ENCODE data around the gene ACOT9. TPM values are rescaled to one million over a fixed set of nuclear protein-coding genes. Genes with fewer than 3 reads are reported as not detected.
A peak's percentile ranks its signal among the peaks of the same experiment; 100 is the strongest.
"Not testable (repeated sequence)": the region's sequence is repeated elsewhere in the genome, so short reads cannot be mapped to it uniquely, and the experiment has no call there.

The ACOT9 gene
- total RNA-seq, 1 experiment from 2014 or later, result 72.3 TPM

GRCh38 chrX:23773601-23774175, 30.6 kb upstream of the ACOT9 start:
- no peak for TF ChIP-seq CTCF (conservative IDR thresholded peaks at IDR 0.05)
- Histone ChIP-seq H3K79me2 (ENCODE audit: insufficient read depth, low read length) (no peaks in the 10 kb centered on the region), H3K4me2 (ENCODE audit: insufficient read depth, insufficient read length, low read length) (no peak overlapping the region), H2BK15ac (ENCODE audit: low read depth, low read length) (no peak overlapping the region), H4K8ac (replicated peaks; ENCODE audit: insufficient read length, low read depth, low read length) (no peak overlapping the region), H3K4me1 (ENCODE audit: insufficient read depth, low read length) (no peaks in the 10 kb centered on the region), H2BK120ac (ENCODE audit: low read depth, low read length, poor library complexity, severe bottlenecking) (no peak overlapping the region), H4K5ac (ENCODE audit: insufficient read length, low read depth, low read length) (no peak overlapping the region), H2AK5ac (ENCODE audit: insufficient read length, low read length) (no peak overlapping the region), H2BK12ac (ENCODE audit: insufficient read length, low read depth, low read length) (no peak overlapping the region), H3K14ac (ENCODE audit: insufficient read depth, low read length) (no peak overlapping the region), H3K9ac (ENCODE audit: extremely low read depth, insufficient read length, low read length) (no peak overlapping the region), H3K27ac (ENCODE audit: insufficient read length, low read depth, low read length) (no peak overlapping the region), H3K23ac (ENCODE audit: insufficient read length, low read depth, low read length) (no peak overlapping the region), H3K23me2 (ENCODE audit: insufficient read length, low read depth, low read length, poor library complexity, severe bottlenecking) (no peaks in the 10 kb centered on the region), H4K91ac (ENCODE audit: insufficient read length, low read depth, low read length) (no peak overlapping the region), H2BK20ac (ENCODE audit: low read depth, low read length, poor library complexity, severe bottlenecking) (no peak overlapping the region), H3K56ac (ENCODE audit: insufficient read length, low read depth, low read length) (no peak overlapping the region), H2BK5ac (ENCODE audit: insufficient read length, low read length) (no peak overlapping the region), H3K27me3 (ENCODE audit: insufficient read depth, low read length) (no peaks in the 10 kb centered on the region), H3K4ac (ENCODE audit: low read depth, low read length) (no peak overlapping the region), H3K18ac (ENCODE audit: insufficient read length, low read depth, low read length) (no peak overlapping the region), H2AFZ (ENCODE audit: low read length) (no peak overlapping the region), H4K20me1 (ENCODE audit: control insufficient read depth, insufficient read depth, insufficient read length) (no peaks in the 10 kb centered on the region), H3T11ph (ENCODE audit: low read length) (no peak overlapping the region), H3K9me3 (ENCODE audit: control insufficient read depth, low read depth, low read length) (no peaks in the 10 kb centered on the region), H3K79me1 (ENCODE audit: insufficient read depth, low read depth, low read length, poor library complexity, severe bottlenecking) (no peaks in the 10 kb centered on the region)
- no CpG with 5 or more reads among the region's 3 CpGs for WGBS (ENCODE audit: extremely low coverage, insufficient read length, low lambda C conversion rate)
- no peak for DNase-seq
- H3K4me3 Mint-ChIP-seq, result no peak overlapping the region
- no peaks in the 10 kb centered on the region for H3K4me1 Mint-ChIP-seq
- no peaks in the 10 kb centered on the region for H3K9me3 Mint-ChIP-seq
- H3K27ac Mint-ChIP-seq, result no peak overlapping the region
- H3K27me3 Mint-ChIP-seq (ENCODE audit: low read depth), result no peaks in the 10 kb centered on the region; the same call in 1 of the 2 replicates
- no peaks in the 10 kb centered on the region for H3K36me3 Mint-ChIP-seq (ENCODE audit: insufficient read depth in 1 of 3, low read depth in 3 of 3)

GRCh38 chrX:23771086-23771485, 28.0 kb upstream of the ACOT9 start:
- not testable (repeated sequence) for H3K27ac ChIP-seq (ENCODE audit: insufficient read length, low read depth, low read length); H3K27me3 Mint-ChIP-seq (ENCODE audit: low read depth); H2BK120ac ChIP-seq (ENCODE audit: low read depth, low read length, poor library complexity, severe bottlenecking); H3K36me3 Mint-ChIP-seq (ENCODE audit: insufficient read depth in 1 of 3, low read depth in 3 of 3); H3K9me3 Mint-ChIP-seq; H3K9me3 ChIP-seq (ENCODE audit: control insufficient read depth, low read depth, low read length); H3K4ac ChIP-seq (ENCODE audit: low read depth, low read length); H4K20me1 ChIP-seq (ENCODE audit: control insufficient read depth, insufficient read depth, insufficient read length); H3K23me2 ChIP-seq (ENCODE audit: insufficient read length, low read depth, low read length, poor library complexity, severe bottlenecking); H4K8ac ChIP-seq (replicated peaks; ENCODE audit: insufficient read length, low read depth, low read length); H3K23ac ChIP-seq (ENCODE audit: insufficient read length, low read depth, low read length); H4K5ac ChIP-seq (ENCODE audit: insufficient read length, low read depth, low read length); H3K9ac ChIP-seq (ENCODE audit: extremely low read depth, insufficient read length, low read length); H3K4me1 ChIP-seq (ENCODE audit: insufficient read depth, low read length); H3K56ac ChIP-seq (ENCODE audit: insufficient read length, low read depth, low read length); H2BK20ac ChIP-seq (ENCODE audit: low read depth, low read length, poor library complexity, severe bottlenecking); H3K18ac ChIP-seq (ENCODE audit: insufficient read length, low read depth, low read length); H3K4me2 ChIP-seq (ENCODE audit: insufficient read depth, insufficient read length, low read length); DNase-seq; H3K14ac ChIP-seq (ENCODE audit: insufficient read depth, low read length); H4K91ac ChIP-seq (ENCODE audit: insufficient read length, low read depth, low read length); H3T11ph ChIP-seq (ENCODE audit: low read length); H2AFZ ChIP-seq (ENCODE audit: low read length); H3K27me3 ChIP-seq (ENCODE audit: insufficient read depth, low read length); H3K4me1 Mint-ChIP-seq; H2BK15ac ChIP-seq (ENCODE audit: low read depth, low read length); H3K4me3 Mint-ChIP-seq; H3K79me1 ChIP-seq (ENCODE audit: insufficient read depth, low read depth, low read length, poor library complexity, severe bottlenecking); H2BK5ac ChIP-seq (ENCODE audit: insufficient read length, low read length); H3K79me2 ChIP-seq (ENCODE audit: insufficient read depth, low read length); H2AK5ac ChIP-seq (ENCODE audit: insufficient read length, low read length); H2BK12ac ChIP-seq (ENCODE audit: insufficient read length, low read depth, low read length)
- peak overlapping the region in 1 of 3 experiments; percentile 17; a peak in 1 of 7 replicates for H3K27ac Mint-ChIP-seq
- WGBS (ENCODE audit: extremely low coverage, insufficient read length, low lambda C conversion rate), result no CpG with 5 or more reads among the region's 7 CpGs

All from H9 (cell line).